ENCODE measurements around the gene AADACL4.

AADACL4 gene

GRCh38 chr1:12634696-12635202 is 9.1 kb upstream of the AADACL4 start:
- H3K4me3 ChIP-seq (ENCODE audit: low read depth, low read length), result no peak overlapping the region
- TF ChIP-seq CTCF (IDR thresholded peaks at IDR 0.05; ENCODE audit: low read depth, low read length, missing control alignments), result no peak
- DNase-seq (ENCODE audit: low read depth), result no peak

DNA sequence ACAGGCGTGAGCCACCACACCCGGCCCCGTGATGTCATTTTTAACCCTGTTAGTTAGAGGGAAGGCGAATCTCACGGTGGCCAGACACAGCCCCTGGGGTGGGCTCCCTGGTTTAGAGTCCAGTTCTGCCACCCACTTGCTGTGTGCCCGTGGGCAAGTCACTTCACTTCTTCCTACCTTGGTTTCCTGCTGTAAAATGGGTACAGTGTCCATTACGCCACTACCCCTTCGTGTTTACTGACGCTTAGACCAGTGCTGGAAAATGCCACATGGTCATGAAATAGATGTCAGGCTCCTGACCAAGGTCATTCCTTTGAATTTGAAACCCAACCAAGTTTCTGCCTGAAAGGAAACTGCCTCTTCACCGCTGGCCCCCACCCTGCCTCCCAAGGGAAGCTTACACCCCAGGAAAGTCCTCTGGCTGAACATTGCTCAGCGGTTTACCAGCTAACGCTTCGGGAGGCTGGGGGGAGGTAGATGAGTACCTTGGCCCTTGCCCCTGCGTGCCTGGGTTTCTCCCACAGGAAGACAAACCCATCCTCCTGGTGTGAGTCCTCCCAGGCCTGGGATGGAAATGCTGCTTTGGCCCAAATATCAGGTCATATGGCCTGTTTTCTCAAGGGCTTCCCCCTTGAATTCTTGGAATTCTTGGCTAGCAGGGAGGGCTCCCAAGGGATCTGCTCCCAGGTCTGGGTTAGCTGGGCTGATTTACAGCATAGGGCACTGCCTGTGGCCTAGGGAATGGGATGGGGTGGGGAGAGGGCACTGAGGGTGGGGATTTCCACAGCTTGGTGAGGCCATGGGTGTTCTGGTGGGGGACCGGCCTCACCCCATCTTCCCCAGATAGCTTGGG is 7.6 kb upstream of the AADACL4 start:
- no peak for DNase-seq (ENCODE audit: low read depth)
- TF ChIP-seq CTCF (IDR thresholded peaks at IDR 0.05; ENCODE audit: low read depth, low read length, missing control alignments), result no peak
- H3K4me3 ChIP-seq (ENCODE audit: low read depth, low read length), result no peak overlapping the region

GRCh38 chr1:12637693-12638092 is 6.2 kb upstream of the AADACL4 start:
- DNase-seq (ENCODE audit: low read depth), result no peak
- TF ChIP-seq CTCF (IDR thresholded peaks at IDR 0.05; ENCODE audit: low read depth, low read length, missing control alignments), result no peak
- no peak overlapping the region for H3K4me3 ChIP-seq (ENCODE audit: low read depth, low read length)

- TF ChIP-seq CTCF (IDR thresholded peaks at IDR 0.05; ENCODE audit: low read depth, low read length, missing control alignments), result no peak
- H3K4me3 ChIP-seq (ENCODE audit: low read depth, low read length), result no peak overlapping the region
- no peak for DNase-seq (ENCODE audit: low read depth)
Measured at GRCh38 chr1:12640237-12640957, 3.5 kb upstream of the AADACL4 start.

DNA sequence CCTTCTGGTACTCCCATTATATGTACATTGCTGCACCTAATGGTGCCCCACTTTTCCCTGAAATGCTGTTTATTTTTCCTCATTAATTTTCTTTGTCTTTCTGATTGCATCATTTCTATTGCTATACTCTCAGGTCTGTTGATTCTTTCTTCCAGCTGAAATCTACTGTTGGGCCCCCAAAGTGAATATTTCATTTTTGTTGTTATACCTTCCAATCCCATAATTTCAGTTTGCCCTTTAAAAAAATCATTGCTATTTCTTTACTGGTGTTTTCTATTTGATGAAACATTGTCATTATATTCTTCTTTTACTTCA is 3.0 kb upstream of the AADACL4 start:
- TF ChIP-seq CTCF (IDR thresholded peaks at IDR 0.05; ENCODE audit: low read depth, low read length, missing control alignments), result no peak
- DNase-seq (ENCODE audit: low read depth), result no peak
- no peak overlapping the region for H3K4me3 ChIP-seq (ENCODE audit: low read depth, low read length)

DNA sequence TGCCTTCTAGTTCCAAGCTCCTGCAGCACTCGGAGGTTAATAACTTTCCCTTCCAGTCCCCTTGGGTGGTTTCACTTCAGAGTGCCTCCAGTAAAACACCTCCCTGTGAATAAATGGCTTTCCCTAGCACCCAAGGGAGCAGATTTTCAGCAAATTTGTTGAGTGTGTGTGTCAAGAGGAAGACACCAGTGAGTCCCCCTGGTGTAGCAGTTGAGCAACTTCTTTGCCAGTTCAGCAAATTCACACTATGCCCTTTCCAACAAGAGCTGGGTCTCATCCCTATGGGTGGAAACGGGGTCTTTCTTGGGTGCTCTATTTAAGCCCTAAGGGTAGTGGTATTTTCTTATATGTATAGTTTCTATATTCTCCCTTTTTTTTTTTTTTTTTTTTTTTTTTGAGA is 806 bp upstream of the AADACL4 start:
- TF ChIP-seq CTCF (IDR thresholded peaks at IDR 0.05; ENCODE audit: low read depth, low read length, missing control alignments), result no peak
- no peak for DNase-seq (ENCODE audit: low read depth)
- no peak overlapping the region for H3K4me3 ChIP-seq (ENCODE audit: low read depth, low read length)
